Common myeloid progenitor, CD34-positive (primary cell): Measurements from ENCODE around the gene USP48.

Experiments
- CTCF ChIA-PET: fragments of 350-600 bp; sonication (Branson Sonifier 250); formaldehyde crosslinking; loops from one replicate; lab custom pipeline; 2021; ENCODE audit warnings: antibody characterized with exemption; lab: Charles Lee
- POLR2A ChIA-PET: fragments of 350-600 bp; sonication (Branson Sonifier 250); formaldehyde crosslinking; loops from one replicate; lab custom pipeline; 2021; ENCODE audit warnings: antibody characterized with exemption; lab: Charles Lee
- DNase-seq, 3 donors: peaks; one replicate each; pipeline versions ENCODE4 v3.0.0 to v3.0.0-alpha.2; 2013
- H3K27ac ChIP-seq, 2 experiments: 1 replicate in 1 of 2; 2 replicates in 1 of 2; pipeline ENCODE4 v1.7.0; 2013; ENCODE audit warnings: inconsistent platforms in 2 of 2, low read length in 2 of 2, mild to moderate bottlenecking in 2 of 2, low read depth in 1 of 2, moderate library complexity in 1 of 2; ENCODE audit not compliant: severe bottlenecking in 2 of 2, insufficient read depth in 1 of 2, poor library complexity in 1 of 2
- H3K27me3 ChIP-seq, 5 experiments: replicated peaks in 2 of 5; 1 replicate in 3 of 5; 2 replicates in 2 of 5; pipeline versions ENCODE4 v1.6.1 to v1.7.0; 2013; ENCODE audit warnings: low read length in 4 of 5, mild to moderate bottlenecking in 2 of 5, moderate library complexity in 2 of 5, inconsistent platforms in 1 of 5; ENCODE audit not compliant: insufficient read depth in 5 of 5, control insufficient read depth in 4 of 5
- H3K36me3 ChIP-seq, 4 experiments: 1 replicate in 2 of 4; 2 replicates in 2 of 4; pipeline versions ENCODE4 v1.6.1 to v1.7.0; 2013; ENCODE audit warnings: low read length in 3 of 4, control low read depth in 1 of 4, mild to moderate bottlenecking in 1 of 4; ENCODE audit not compliant: control insufficient read depth in 4 of 4, insufficient read depth in 4 of 4
- H3K4me1 ChIP-seq, 4 experiments: 1 replicate in 3 of 4; 2 replicates in 1 of 4; pipeline versions ENCODE4 v1.6.1 to v1.7.1; 2013; ENCODE audit warnings: low read length in 3 of 4, mild to moderate bottlenecking in 3 of 4, control low read depth in 1 of 4, inconsistent platforms in 1 of 4, moderate library complexity in 1 of 4; ENCODE audit not compliant: control insufficient read depth in 4 of 4, insufficient read depth in 4 of 4; ENCODE audit errors: control extremely low read depth in 1 of 4
- H3K4me3 ChIP-seq, 7 experiments: 1 replicate in 4 of 7; 2 replicates in 3 of 7; pipeline versions ENCODE4 v1.5.1 to v1.7.0; 2013; ENCODE audit warnings: mild to moderate bottlenecking in 7 of 7, low read length in 6 of 7, moderate library complexity in 6 of 7, inconsistent platforms in 2 of 7, low read depth in 2 of 7, control low read depth in 1 of 7; ENCODE audit not compliant: insufficient read depth in 4 of 7, control insufficient read depth in 1 of 7; ENCODE audit errors: extremely low read depth in 1 of 7
- H3K9me3 ChIP-seq, 5 experiments: 1 replicate in 4 of 5; 2 replicates in 1 of 5; pipeline versions ENCODE4 v1.6.1 to v1.7.1; 2013; ENCODE audit warnings: low read length in 4 of 5, mild to moderate bottlenecking in 2 of 5, inconsistent platforms in 1 of 5, low read depth in 1 of 5, moderate library complexity in 1 of 5; ENCODE audit not compliant: control insufficient read depth in 4 of 5, insufficient read depth in 2 of 5; ENCODE audit errors: control extremely low read depth in 1 of 5
- WGBS: methylation state at CpG from one replicate; pipeline ENCODE4 v1.1.5; 2013; ENCODE audit not compliant: insufficient coverage; 5-methylcytosine and 5-hydroxymethylcytosine counted together

The USP48 gene

DNA sequence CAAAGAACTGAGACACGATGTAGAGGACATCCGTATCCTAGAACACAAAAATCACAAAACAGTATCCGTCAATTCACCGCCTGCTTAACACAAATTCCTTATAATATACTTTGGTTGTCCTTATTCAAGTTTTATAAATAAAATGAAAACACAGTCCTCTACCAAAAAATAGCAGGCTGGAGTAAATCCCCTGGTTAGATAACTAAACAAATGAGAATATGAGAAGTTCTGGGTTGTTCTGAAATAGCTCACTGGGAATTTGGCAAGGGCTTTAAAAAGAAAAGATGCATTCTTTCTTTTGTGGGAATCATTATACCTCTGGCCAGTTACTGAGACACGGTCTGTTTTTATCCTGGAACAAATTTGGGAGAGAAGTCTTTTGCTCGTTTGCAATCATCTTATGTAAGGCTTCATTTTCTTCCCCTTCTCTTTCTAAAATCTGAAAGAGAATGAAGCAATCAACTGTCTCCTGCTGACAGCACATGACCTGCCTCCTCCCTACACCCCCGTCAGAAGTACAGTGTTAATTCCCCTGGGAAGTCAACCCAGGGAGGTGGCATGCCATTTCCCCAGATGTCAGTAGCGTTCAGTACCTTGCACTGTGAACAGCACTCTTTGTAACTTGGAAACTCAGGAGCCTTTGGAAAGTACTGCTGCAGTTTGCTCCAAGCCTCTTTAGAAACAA lies 76.7 kb downstream of the USP48 start:
- Histone ChIP-seq H3K9me3 (no peaks in the 10 kb centered on the region), H3K4me3 (no peak overlapping the region), H3K27ac (no peak overlapping the region), H3K4me1 (peaks cover 0 to 3% (median 0%) of the 10 kb centered on the region in 4 experiments), H3K36me3 (peaks cover 11 to 67% (median 32%) of the 10 kb centered on the region in 4 experiments), H3K27me3 (no peaks in the 10 kb centered on the region)
- ChIA-PET CTCF (no interaction called here), POLR2A (no interaction called here)
- WGBS, result 68% methylated on average over 4 of the region's 8 CpGs
- no peak for DNase-seq

DNA sequence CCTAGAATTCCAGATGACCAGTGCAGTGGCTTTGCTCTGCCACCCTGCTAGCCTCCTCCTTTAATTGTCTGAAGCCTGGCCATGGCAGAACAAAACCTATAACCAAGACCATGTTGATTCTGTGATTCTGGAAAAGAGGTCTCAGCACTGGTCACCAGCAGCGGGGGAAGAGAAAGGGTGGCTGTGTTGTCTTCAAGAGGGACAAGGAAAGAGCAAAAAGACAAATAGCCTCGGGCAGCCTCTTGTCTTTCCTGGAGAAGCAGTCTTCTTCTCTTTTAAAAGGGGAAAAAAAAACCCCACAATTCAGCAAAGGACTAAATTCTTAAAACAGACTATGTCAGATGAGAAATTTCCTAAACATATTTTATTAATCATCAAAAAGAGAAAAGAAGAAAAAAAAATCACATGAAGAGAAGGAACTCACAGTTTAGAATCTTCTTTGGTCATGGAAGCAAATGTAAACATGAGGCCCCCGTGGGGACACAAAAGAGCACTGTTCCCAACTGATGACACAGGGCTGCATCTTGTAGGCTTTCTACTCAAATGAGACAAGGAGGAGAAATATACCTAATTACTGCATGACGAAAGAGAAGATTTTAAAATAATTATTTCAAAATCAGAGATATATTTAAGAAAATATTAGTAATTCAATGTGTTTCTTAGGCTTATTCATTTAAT lies 77.5 kb downstream of the USP48 start:
- CTCF ChIA-PET, result no interaction called here
- POLR2A ChIA-PET, result no interaction called here
- Histone ChIP-seq H3K27ac (peak overlapping the region in 1 of 2 experiments; percentile 36), H3K9me3 (no peaks in the 10 kb centered on the region), H3K4me1 (peaks cover 0 to 3% (median 0%) of the 10 kb centered on the region in 4 experiments), H3K27me3 (no peaks in the 10 kb centered on the region), H3K4me3 (no peak overlapping the region), H3K36me3 (peaks cover 9 to 68% (median 31%) of the 10 kb centered on the region in 4 experiments)
- no peak for DNase-seq
- WGBS, result 100% methylated on average over 2 of the region's 4 CpGs

DNA sequence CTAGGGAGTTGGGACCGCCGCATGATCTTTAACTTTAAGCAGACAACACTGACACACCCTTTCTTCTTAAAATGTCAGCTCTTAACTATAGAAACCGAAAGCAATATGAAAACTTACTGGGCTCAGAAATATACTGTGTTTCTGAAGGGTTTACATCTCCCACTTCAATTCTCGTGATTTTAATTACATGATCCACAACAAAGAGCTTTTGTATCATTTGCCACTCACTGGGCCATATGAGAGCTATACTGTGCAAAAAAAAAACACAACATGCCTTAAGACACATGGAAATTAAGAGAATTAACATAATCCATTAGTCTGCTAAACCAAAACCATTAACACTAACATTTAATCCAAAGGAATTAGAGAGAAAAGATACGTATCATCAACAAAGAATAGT lies 78.8 kb downstream of the USP48 start:
- 100% methylated on average over 1 of the region's 5 CpGs for WGBS
- Histone ChIP-seq H3K27me3 (no peaks in the 10 kb centered on the region), H3K9me3 (no peaks in the 10 kb centered on the region), H3K36me3 (peaks cover 13 to 69% (median 33%) of the 10 kb centered on the region in 4 experiments), H3K4me1 (peaks cover 0 to 3% (median 0%) of the 10 kb centered on the region in 4 experiments), H3K27ac (peak overlapping the region in 1 of 2 experiments; percentile 60), H3K4me3 (no peak overlapping the region)
- POLR2A ChIA-PET, result no interaction called here
- CTCF ChIA-PET, result interaction anchor here (0.7 to 2.2 kb wide), 7 partner anchors 16 to 317 kb away, joined by 3 to 10 read pairs (median 5); no protein-coding TSS in a partner anchor
- DNase-seq, result no peak

DNA sequence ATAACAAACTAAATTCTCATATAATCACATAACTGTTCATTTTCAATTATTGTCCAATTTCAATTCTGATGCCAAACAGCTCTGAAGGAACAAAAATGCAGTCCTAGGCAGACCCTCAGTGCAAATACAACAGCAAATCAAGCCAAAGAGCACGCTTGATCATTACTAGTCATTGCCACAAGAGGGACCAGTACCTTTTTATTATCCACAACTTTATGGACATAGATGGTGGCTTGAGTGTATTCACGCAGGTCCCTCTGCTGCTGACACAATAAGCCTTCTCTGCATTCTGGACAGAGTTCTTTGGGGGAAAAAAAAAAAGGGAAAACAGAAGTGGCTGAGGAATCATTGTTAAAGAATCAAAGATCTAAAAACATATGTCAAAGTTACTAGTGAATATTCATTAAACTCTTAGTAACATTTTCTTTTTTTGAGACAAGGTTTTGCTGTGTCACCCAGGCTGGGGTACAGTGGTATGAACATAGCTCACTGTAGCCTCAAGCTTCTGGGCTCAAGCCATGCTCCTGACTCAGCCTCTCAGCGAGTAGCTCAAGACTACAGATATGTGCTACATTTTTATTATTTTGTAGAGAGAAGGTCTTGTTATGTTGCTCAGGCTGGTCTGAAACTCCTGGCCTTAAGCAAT lies 79.5 kb downstream of the USP48 start:
- H3K36me3 ChIP-seq, result peaks cover 13 to 69% (median 35%) of the 10 kb centered on the region in 4 experiments
- H3K4me3 ChIP-seq, result no peak overlapping the region
- no CpG with 5 or more reads among the region's 3 CpGs for WGBS
- peak overlapping the region in 1 of 2 experiments; percentile 60 for H3K27ac ChIP-seq
- no peaks in the 10 kb centered on the region for H3K27me3 ChIP-seq
- peaks cover 0 to 3% (median 0%) of the 10 kb centered on the region in 4 experiments for H3K4me1 ChIP-seq
- no peaks in the 10 kb centered on the region for H3K9me3 ChIP-seq
- DNase-seq, result peak; percentile 66 to 78 (median 75)
- ChIA-PET POLR2A (no interaction called here), CTCF (interaction anchor here (0.6 to 2.2 kb wide), 11 partner anchors 17 to 318 kb away, joined by 3 to 10 read pairs (median 3); no protein-coding TSS in a partner anchor)

DNA sequence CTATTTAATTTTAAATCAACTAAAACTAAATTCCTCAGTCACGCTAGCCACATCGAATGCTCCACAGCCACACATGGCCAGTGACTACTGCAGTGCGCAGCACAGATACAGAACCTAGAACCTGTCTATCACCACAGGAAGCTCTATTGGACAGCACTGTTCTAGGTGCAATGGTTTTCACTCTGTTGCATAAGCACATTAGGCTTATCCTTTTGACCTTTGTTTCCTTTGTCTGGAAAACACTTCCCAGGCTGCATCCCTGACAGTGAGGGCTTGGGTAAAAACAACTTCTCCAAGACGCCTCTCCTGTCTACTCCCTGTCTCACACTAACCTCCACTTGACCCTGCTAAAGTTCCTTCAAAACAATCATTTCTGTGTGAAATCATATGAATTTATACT lies 80.2 kb downstream of the USP48 start:
- POLR2A ChIA-PET, result no interaction called here
- Histone ChIP-seq H3K27me3 (no peaks in the 10 kb centered on the region), H3K9me3 (no peaks in the 10 kb centered on the region), H3K4me1 (peaks cover 0 to 3% (median 0%) of the 10 kb centered on the region in 4 experiments), H3K36me3 (peaks cover 11 to 68% (median 32%) of the 10 kb centered on the region in 4 experiments), H3K27ac (no peak overlapping the region), H3K4me3 (no peak overlapping the region)
- DNase-seq, result no peak
- WGBS, result 98% methylated on average over 3 of the region's 4 CpGs
- CTCF ChIA-PET, result interaction anchor here (0.6 to 2.2 kb wide), 8 partner anchors 26 to 319 kb away, joined by 3 to 10 read pairs (median 4); no protein-coding TSS in a partner anchor

DNA sequence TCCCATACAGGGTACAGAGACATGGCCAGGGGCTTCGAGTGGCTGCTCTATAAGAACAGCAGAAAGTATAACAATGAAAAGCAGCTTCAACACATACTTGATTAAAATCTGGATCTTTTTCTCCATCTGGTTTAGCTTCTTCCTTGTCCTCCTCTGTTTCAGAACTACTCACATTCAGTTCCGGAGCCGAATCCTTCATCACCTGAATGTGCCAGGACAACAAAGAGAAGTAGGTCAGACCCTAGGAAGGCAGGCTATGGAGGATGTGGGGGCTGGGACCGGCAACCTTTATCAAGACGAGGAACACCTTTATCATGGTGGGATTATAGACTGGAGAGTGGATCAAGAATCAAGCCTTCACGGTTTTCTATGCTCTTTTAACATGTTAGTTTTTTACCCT lies 81.5 kb downstream of the USP48 start:
- Histone ChIP-seq H3K4me3 (no peak overlapping the region), H3K27ac (no peak overlapping the region), H3K27me3 (no peaks in the 10 kb centered on the region), H3K36me3 (peaks cover 9 to 60% (median 30%) of the 10 kb centered on the region in 4 experiments), H3K4me1 (no peaks in the 10 kb centered on the region), H3K9me3 (no peaks in the 10 kb centered on the region)
- CTCF ChIA-PET, result interaction anchor here (0.7 kb wide), 1 partner anchor 959 kb away, joined by 3 read pairs; no protein-coding TSS in a partner anchor
- no peak for DNase-seq
- WGBS, result 80% methylated on average over 1 of the region's 6 CpGs
- POLR2A ChIA-PET, result interaction anchor here (0.6 kb wide), 1 partner anchor 83 kb away, joined by 4 read pairs; no protein-coding TSS in a partner anchor
